Nucleus accumbens (tissue), 56 donors: ENCODE data around the gene MRPS5.
"Not testable (repeated sequence)": the region's sequence is repeated elsewhere in the genome, so short reads cannot be mapped to it uniquely, and the experiment has no call there.

Source experiments
- DNase-seq, 56 donors: peaks; one replicate each; lab custom pipeline; 2025; lab: John Stamatoyannopoulos, UW

MRPS5 gene

GRCh38 chr2:95098273-95098672 is 23.3 kb downstream of the MRPS5 start:
- not testable (repeated sequence) for DNase-seq

- DNase-seq, result no peak
Measured at GRCh38 chr2:95091885-95092555, 29.6 kb downstream of the MRPS5 start.

GRCh38 chr2:95087379-95087778 is 34.2 kb downstream of the MRPS5 start:
- no peak for DNase-seq

- DNase-seq, result no peak
Measured at GRCh38 chr2:95086017-95086416, 35.6 kb downstream of the MRPS5 start.

- DNase-seq, result no peak
Measured at GRCh38 chr2:95082477-95082876, 39.1 kb downstream of the MRPS5 start.

GRCh38 chr2:95079199-95079683 is 42.4 kb downstream of the MRPS5 start:
- DNase-seq, result peak in 20 of 56 donors; percentile 31 to 77 (median 50)

- no peak for DNase-seq
Measured at GRCh38 chr2:95077861-95078603, 43.6 kb downstream of the MRPS5 start.

GRCh38 chr2:95077530-95077825 is 44.1 kb downstream of the MRPS5 start:
- peak in 11 of 56 donors; percentile 32 to 46 (median 40) for DNase-seq

- peak in 47 of 56 donors; percentile 42 to 89 (median 73) for DNase-seq
Measured at GRCh38 chr2:95076705-95077529, 44.7 kb downstream of the MRPS5 start.

GRCh38 chr2:95075440-95076132 is 46.0 kb downstream of the MRPS5 start:
- DNase-seq, result no peak

- no peak for DNase-seq
Measured at GRCh38 chr2:95074663-95075439, 46.8 kb downstream of the MRPS5 start.

GRCh38 chr2:95073856-95074662 is 47.5 kb downstream of the MRPS5 start:
- DNase-seq, result peak in 50 of 56 donors; percentile 40 to 90 (median 78)

GRCh38 chr2:95072424-95072823 is 49.2 kb downstream of the MRPS5 start:
- no peak for DNase-seq

GRCh38 chr2:95071856-95072255 is 49.8 kb downstream of the MRPS5 start:
- DNase-seq, result peak in 4 of 56 donors; percentile 18 to 34 (median 28)

- no peak for DNase-seq
Measured at GRCh38 chr2:95069465-95069864, 52.1 kb downstream of the MRPS5 start.

GRCh38 chr2:95068256-95068655 is 53.4 kb downstream of the MRPS5 start:
- DNase-seq, result no peak

- no peak for DNase-seq
Measured at GRCh38 chr2:95063086-95063958, 58.3 kb downstream of the MRPS5 start.
